HG02798 (cell line): ENCODE data around the gene RIMS4.

ENCODE experiments used
- ATAC-seq: cut with Tn5 transposase; IDR thresholded peaks from one replicate; pipeline ENCODE4 v1.9.1; 2021; ENCODE audit warnings: mild to moderate bottlenecking; ENCODE audit not compliant: unreplicated experiment, poor library complexity

The RIMS4 gene

DNA sequence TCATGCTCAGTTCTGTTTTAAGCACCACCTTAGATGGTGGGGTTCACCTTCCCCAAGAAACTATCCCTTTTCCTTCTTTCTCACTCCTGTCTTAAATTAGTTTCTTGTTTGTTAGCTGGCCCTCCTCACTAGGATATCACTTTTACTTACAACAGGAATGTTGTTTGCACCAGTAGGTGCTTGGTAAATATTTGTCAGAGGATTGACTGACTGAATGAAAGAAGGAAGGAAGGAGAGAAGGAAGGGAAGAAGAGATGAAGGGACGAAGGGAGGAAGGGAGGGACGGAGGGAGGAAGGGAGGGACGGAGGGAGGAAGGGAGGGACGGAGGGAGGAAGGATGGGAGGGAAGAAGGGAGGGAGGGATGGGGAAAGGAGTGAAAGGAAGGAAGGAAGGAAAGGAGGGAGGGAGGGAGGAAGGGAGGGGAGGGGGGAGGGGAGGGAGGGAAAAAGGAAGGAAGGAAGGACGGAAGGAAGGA is 65.2 kb downstream of the RIMS4 start:
- no peak for ATAC-seq

DNA sequence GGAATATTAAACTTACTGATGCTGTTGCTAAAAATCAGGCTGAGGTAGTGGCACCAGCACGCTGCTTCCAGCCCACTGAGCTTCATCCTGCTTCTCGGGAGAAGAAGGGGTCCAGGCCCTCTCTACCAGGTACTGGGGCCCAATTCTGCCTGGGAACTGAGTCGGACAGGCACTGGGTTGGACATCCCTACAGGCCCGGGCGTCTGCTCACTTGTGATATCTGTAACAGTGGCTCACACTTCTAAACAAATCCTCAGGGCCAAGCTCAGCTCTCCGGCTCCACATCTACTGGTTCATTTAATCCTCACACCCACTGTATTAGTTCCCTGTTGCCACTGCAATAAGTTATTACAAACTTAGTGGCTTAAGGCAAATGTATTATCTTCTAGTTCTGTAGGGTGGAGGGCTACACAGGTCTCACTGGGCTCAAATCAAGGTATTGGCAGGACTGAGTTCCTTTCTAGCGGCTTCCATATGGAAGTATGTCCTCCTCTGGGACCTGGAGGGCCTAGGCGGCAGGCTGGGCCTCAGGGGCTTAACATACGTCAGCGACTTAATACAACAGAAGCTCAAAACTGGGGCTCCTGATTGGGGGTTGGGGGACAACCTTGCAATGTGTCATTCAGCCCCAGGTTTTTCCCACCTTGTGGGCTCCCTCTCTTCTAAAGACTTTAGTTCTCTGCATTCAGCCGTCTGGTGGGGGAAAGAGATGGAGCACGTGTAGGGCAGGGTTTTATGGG is 66.3 kb downstream of the RIMS4 start:
- ATAC-seq, result no peak

DNA sequence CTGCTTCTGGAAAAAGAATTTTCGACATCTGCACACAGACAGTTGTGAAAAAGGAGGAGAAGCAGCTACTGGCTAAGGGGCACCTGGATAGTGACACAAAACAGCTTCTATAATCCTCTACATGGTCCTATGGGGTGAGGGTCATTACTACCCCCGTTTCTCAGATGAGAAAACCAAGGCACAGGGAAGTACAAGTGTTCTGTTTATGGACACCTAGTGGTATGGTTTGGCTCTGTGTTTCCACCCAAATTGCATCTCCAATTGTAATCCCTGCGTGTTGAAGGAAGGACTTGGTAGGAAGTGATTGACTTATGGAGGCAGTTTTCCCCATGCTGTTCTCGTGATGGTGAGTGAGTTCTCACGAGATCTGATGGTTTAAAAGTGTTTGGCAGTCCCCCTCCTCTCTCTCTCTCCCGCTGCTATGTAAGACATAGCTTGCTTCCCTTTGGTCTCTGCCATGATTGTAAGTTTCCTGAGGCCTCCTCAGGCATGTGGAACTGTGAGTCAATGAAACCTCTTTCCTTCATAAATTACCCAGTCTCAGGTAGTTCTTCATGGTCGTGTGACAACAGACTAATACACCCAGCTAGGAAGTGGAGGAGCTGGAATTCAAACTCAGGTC is 67.2 kb downstream of the RIMS4 start:
- ATAC-seq, result no peak

DNA sequence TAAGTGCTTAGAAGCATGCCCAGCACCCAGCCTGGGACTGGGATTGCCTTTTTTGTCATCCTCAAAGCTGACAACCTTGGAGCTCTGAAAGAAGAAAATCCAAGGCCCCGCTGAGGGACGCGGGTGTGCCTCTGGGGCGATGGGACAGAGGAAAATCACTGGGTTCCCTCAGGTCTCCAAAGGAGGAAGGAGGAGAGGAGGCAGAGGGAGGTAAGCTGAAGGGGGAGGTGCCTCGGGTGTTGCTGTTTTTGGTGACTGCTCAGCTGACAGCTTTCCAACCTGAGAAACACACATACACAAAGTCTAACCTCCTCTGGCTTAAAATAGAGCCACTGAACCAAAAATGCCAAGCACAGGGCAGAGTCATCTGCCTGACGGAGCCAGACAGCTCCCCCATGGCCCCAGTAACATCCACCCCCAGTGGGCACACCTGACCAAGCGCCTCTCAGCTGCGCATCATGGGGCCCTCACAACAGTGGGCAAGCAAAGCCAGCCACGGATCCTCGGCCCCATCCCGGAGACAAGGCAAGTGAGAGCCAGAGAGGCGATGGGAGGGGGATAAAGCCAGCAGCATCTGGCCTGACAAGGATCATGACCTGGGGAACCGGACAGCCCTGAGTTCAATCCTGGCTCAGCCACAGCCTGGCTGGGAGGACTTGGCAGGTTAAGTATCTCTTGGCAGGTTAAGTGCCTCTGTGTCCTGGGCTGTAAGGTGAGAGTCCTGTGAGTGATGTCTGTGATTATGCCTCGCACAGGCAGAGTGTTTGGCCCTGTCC is 67.9 kb downstream of the RIMS4 start:
- no peak for ATAC-seq

DNA sequence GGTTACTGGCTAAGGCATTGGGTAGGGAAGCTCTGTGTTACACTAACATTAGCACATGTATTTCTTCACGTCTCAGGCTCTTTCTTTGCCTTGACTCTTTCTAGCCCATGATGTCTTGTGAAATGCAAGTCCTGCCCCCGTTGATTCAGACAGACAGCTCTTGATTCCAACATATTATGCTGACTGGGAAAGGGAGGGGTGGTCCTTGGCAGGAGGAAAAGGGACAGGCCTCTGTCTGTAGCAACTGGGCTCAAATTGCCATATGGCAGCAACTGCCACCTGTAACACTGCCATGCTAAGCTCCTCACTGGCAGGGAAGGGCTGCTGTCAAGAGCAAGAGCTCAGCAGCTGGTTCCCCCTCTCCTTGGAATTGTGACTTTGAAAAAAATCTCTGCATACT is 70.4 kb downstream of the RIMS4 start:
- no peak for ATAC-seq

DNA sequence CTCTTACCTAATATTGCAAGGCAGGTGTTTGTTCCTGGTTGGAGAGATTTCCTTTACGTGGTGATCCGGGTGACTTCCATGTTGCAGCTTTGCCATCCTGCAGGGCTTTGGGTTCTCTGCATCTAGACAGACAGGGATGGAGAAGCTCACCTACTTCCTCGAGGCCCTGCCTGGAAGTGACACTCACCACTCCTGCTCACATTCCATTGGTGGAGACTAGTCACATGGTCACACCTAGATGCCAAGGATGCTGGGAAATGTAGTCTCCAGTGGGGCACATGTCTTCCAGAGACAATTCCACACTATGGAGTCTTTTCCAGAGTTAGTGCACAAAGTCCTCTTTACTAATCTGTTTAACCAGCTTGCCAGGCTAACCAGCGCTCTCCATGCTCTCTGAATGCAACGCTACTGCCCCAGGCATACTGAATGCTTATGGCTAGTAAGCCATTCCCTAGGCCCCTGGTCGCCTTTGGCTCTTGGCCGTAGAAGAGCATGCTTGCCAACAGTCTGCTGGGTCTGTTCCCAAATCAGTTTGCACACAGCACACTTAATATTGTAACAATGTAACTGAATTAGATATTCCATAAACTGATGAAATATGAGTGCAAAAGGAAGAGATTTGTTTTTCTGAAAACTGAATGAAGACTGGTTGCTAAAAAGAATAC is 71.4 kb downstream of the RIMS4 start:
- no peak for ATAC-seq

DNA sequence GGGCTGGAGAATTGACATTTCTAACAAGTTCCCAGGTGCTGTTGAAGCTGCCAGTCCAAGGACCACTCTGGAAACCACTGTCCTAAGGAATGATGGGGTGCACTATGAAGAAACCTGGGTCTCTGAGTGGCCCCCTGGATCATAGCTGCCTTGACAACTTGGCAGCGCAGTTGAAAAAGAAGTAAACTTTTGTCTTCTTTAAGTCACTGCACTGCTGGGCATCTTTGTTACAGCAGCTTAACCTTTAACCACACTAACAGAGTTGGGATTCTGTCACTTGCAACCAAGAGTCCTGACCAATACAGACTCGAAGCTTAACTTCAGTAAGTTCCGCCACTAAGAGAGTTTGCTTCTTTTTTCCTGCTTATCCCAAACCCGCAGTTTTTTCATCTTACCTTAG is 73.2 kb downstream of the RIMS4 start:
- no peak for ATAC-seq

DNA sequence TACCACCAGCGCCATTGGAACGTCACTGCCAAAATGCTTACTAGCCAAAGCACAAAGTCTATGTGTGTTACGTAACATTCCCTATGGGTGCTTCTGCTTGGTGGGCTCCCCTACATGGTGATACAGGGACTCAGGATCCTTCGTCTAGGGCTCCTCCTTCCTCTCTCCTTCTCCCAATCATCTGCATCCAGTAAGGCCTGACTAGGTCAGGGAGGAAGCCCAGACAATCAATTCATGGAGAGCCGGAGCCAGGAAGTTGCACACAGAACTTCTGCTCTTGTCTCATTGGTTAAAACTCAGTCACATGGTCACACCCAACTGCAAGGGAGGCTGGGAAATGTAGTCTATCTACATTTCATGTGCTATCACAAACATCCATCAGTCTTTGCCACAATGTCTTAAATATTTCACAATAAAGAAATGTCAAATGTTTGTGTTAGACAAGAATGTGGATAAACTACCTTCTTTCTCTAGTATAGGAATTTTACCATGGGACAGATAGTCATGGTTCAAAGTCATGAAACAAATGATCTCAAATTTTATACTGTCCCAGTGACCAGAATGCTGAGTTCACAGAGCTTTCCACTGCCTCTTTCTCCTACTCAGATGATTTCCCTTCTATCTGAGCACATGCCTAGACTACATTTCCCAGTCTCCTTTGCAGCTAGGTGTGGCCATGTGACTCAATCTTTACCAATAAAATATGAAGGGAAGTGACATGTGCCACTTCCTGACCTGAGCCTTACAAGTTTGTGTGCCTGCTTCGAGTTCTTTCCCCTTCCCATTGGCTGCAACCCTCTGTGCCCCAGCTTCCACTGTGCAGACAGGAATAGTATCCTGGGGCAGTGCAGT is 74.0 kb downstream of the RIMS4 start:
- no peak for ATAC-seq

DNA sequence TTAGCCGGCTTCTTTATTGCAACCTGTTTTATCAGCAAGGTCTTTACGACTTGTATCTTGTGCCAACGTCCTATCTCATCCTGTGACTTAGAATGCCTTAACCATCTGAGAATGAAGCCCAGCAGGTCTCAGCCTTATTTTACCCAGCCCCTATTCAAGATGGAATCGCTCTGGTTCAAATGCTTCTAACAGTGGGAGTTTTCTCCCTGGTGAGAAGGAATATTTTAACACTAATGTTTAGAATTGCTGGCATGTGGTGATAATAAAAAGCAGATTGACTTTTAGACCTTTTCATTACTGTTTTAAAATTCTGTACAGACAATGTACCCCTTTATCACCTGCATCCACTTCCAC is 74.6 kb downstream of the RIMS4 start:
- ATAC-seq, result no peak

DNA sequence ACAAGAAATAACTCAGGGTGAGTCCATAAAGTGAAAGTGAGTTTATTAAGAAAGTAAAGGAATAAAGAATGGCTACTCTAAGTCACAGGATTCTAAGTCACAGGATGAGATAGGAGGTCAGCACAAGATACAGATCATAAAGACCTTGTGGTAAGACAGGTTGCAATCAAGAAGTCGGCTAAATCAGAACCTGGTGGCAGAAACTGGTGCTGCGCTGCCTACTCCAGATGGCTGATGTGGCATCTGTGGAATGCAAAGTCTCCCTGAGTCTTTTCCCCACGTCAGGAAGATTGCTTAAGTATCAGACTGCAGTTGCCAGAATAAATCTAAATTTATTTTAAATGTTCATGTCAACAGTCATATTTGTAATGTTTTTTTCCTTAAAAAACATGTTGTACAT is 75.4 kb downstream of the RIMS4 start:
- no peak for ATAC-seq

DNA sequence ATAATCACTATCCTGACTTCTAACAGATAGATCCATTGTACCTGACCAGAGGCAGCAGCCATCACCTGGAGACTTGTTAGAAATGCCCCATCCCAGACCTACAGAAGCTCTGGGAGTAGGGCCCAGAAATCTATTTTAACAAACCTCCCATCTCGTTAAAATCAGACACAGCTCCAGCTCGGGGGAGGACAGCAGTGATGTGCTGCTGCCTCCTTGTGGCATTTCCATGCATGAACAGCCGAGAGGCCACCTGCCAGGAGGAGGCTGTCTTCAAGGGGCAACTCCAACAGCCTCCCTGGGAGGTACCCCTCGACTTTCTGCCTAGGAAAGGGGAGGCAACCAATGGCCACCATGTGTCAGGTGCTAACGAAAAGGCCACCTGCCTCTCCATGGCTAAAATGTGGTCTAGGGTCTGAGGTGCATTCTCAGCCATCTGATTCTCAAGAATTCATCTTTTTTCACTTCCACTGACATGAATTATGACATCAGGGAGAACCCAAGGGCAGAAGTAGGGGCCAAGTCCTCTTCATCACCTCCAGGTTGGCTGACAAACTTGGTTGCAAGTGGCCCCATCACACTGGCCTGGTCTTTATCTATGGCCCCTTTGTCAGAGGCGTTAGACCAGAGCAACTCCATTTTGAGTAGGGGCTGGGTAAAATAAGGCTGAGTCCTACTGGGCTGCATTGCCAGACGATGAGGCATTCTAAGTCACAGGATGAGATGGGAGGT is 76.8 kb downstream of the RIMS4 start:
- peak; percentile 53 for ATAC-seq

DNA sequence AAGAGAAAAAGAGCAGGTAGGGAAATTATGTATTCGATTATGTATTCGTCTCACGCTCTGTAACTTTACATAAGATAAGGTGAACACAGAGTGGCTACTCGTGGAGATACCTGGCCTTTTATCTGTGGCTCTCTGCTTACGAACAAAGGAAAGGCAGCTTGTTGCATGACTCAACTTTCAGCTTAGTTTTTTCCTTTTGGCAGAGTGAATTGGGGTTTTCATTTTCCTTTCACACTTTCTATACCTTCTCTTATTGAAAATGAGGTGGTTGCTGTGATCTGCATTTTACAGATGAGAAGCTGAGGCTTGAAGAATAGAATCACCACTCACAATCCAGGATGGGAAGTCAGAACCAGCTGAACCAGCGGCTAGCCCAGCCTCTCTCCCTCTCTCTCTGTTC is 78.0 kb downstream of the RIMS4 start:
- no peak for ATAC-seq

DNA sequence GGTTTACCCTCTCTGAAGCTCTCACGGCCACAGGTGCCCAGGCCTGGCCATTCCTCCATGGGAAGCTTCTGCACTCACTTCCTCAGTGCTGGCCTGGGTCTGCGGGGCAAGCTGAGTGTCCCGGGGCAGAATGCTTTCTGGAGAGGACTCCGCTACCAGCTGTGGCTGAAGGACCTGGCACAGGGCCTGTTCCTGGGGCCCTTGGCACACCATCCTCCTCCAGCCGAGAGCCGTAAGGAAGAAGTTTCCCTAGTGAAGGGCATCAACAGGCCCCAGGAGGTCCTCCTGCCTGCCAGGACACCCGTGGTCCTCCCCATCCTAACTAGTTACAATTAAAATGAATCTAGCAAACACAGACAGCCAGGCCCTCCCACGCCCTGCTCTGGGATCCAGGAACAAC is 78.7 kb downstream of the RIMS4 start:
- no peak for ATAC-seq

DNA sequence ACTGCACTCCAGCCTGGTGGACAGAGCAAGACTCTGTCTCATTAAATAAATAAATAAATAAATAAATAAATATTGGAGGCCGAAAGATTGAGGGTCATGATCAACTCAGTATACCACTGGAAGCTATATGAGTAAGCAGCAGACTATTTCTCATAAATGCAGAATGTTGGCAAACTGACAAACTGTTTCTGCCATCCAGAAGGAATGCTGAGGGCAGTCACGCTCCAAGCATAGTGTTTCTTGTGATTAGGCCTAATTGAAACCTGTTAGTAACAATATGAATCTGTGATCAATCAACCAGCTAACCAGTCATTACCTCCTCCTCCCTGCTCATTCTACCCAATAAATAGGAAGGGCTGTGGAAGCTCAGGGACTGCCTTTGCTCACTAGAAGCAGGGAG is 79.9 kb downstream of the RIMS4 start:
- no peak for ATAC-seq

DNA sequence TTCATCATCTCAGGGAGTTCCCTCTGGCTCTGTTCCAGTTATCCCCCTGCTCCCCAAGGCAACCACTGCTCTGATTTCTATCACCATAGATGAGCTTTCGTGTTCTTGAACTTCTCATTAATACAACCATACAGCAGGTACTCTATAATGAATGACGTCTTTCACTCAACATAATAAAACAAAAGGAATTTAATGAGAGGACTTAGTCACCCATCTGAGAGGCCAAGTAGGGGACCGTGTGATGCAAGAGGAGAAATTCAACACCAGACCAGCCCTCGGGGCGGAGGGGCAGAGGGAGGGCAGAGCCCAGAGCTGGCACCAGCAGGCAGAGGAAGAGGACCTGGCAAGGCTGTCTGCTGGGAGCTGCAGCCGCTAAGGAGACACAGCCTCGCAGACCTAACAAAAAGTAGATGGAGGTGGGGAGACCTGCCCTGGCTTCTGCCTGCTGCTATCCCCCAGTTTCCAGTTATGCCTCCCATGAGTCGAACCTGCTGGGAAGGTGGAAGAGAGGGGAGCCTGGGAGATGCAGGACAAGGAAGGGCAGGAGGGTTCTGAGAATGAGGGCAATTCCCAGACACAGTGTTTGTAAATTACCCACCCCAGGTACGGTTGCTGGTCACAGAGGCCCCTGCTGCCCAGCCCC is 81.4 kb downstream of the RIMS4 start:
- no peak for ATAC-seq

DNA sequence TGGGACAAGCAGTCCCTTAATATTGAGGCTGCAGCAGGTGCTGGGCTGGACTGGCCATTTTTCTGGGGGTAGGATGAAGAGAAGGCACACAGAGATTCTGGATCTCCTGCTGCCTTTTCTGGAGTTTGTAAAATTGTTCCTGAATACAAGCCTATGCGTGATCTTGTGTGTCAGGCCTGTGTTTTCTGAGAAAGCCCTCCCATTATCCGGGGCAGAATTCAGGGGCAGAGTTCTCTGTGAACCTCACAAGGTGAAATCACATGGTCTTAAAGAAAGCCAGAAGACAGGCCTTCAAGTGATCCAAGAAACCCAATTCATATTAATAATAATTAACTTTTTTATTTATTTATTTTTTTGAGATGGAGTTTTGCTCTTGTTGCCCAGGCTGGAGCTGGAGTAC is 82.7 kb downstream of the RIMS4 start:
- no peak for ATAC-seq

DNA sequence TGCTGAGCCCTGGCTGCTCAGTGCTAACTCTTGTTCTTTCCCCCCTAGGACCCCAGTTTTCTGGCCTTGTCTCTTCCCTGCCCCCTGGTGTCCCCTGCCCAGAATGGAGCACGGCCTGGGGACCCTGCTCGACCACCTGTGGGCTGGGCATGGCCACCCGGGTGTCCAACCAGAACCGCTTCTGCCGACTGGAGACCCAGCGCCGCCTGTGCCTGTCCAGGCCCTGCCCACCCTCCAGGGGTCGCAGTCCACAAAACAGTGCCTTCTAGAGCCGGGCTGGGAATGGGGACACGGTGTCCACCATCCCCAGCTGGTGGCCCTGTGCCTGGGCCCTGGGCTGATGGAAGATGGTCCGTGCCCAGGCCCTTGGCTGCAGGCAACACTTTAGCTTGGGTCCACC is 83.3 kb downstream of the RIMS4 start:
- ATAC-seq, result no peak

DNA sequence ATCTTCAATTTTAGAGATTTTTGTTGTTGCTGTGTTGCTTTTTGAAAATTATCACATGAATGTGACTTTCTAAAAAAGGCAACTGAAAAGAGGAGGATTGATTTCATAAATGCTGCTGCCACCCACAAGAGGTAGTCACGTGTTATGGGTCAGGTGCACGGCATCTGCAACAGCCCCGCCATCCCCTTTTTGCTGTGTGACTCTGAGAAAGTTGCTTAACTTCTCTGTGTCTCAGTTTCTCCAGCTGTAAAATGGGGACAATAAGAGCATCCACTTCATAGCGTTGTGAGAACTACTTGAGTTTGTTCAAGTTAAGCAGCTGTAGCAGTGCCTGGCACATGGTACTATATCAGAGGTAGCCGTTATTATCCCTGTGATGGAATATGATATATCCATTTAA is 84.5 kb downstream of the RIMS4 start:
- ATAC-seq, result no peak
